Mesodermal cell (in vitro differentiated cells): Measurements from ENCODE around the gene SPOCK1.

ENCODE experiments used
- H3K27ac ChIP-seq: 2 replicates; pipeline ENCODE4 v1.7.0; 2013; ENCODE audit warnings: mild to moderate bottlenecking, low read depth, low read length, moderate library complexity; ENCODE audit not compliant: severe bottlenecking
- H3K36me3 ChIP-seq: 2 replicates; pipeline ENCODE4 v1.7.1; 2013; ENCODE audit warnings: mild to moderate bottlenecking, low read length, moderate library complexity; ENCODE audit not compliant: control insufficient read depth, insufficient read depth
- H3K4me1 ChIP-seq: one replicate; pipeline ENCODE4 v1.7.1; 2013; ENCODE audit warnings: mild to moderate bottlenecking, low read length; ENCODE audit not compliant: insufficient read depth, control insufficient read depth, poor library complexity, severe bottlenecking
- H3K4me3 ChIP-seq: 2 replicates; pipeline ENCODE4 v1.7.0; 2013; ENCODE audit warnings: low read length, control low read depth, mild to moderate bottlenecking; ENCODE audit not compliant: insufficient read depth, poor library complexity, severe bottlenecking; ENCODE audit errors: extremely low read depth
- H3K9me3 ChIP-seq: 2 replicates; pipeline ENCODE4 v1.7.1; 2013; ENCODE audit warnings: mild to moderate bottlenecking, low read length, moderate library complexity; ENCODE audit not compliant: control insufficient read depth
- WGBS, 2 experiments: methylation state at CpG; one replicate each; pipeline ENCODE4 v1.1.5; 2013; ENCODE audit warnings: missing lambda C conversion rate in 2 of 2; ENCODE audit not compliant: insufficient coverage in 2 of 2; 5-methylcytosine and 5-hydroxymethylcytosine counted together

Gene SPOCK1

GRCh38 chr5:137097203-137097602 lies 401.9 kb downstream of the SPOCK1 start:
- no peaks in the 10 kb centered on the region for H3K36me3 ChIP-seq
- WGBS, 2 experiments = 97 to 100% methylated on average over 1 to 3 of the region's 3 CpGs
- H3K9me3 ChIP-seq = no peaks in the 10 kb centered on the region
- H3K4me3 ChIP-seq = no peak overlapping the region
- no peak overlapping the region for H3K27ac ChIP-seq
- no peaks in the 10 kb centered on the region for H3K4me1 ChIP-seq

DNA sequence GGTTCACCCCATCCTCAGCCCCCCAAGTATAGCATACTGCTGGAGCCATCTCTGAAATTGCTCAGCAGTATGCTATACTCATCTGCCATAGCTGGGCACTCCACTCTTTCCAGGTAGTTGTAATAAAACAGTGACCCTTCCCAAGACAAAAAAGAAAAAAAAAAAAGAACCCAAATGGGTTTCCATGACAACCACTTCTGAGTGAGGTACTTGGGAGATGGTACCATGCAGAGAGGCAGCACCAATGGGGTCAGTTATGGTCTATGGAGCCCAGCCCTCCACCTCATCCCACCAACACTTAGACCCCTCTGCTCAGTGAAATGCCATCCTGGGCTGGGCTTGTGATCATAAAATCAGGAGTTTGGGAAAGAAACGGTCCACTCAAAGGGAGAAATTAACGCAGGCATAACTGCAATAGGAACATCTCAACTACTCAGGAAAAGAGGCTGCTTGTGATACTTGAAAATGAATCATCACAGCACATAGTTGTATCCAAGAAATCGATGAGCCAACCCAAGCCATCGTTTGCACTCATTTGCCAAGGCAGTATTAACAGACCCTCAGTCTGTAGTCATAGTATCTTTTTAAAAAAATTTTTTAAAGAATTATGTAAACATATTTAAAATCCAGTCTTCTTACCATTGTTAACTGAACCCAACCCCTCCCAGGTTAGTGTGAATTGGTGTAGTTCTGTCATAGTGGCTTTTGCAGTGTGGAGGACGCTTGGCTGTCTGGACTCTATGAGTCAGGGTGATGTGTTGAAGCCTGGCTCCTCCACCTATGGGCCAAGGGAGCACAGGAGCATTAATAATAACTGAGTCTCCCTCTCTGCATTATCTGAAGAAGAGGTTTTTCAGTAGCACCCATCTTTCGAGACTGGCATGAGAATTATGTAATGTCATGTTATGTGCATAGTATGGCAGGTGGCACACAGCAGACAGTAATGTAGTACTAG lies 402.7 kb downstream of the SPOCK1 start:
- H3K4me3 ChIP-seq = no peak overlapping the region
- H3K27ac ChIP-seq = no peak overlapping the region
- H3K9me3 ChIP-seq = no peaks in the 10 kb centered on the region
- H3K36me3 ChIP-seq = no peaks in the 10 kb centered on the region
- no peaks in the 10 kb centered on the region for H3K4me1 ChIP-seq
- 100% methylated on average over 2 of the region's 6 CpGs; no CpG with 5 or more reads in 1 of the 2 experiments for WGBS, 2 experiments

DNA sequence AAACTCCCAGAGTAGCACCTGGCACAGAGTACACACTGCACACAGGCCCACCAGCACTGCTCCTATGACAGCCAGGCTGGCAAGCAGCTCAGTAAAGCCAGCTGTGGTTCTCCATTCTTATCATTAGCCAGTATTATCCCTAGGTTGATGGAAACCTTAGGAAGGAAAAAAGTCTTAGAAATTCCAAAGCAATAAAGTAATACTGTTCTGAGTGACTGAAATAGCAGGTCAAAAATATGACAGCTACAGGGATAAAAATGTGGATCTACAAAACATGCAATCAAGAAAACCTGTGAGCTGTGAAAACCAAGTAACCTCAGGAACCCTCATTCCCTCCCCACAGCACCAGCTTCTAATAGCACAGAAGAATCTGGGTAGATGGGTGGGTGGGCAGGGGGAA lies 403.5 kb downstream of the SPOCK1 start:
- Histone ChIP-seq H3K36me3 (no peaks in the 10 kb centered on the region), H3K4me1 (no peaks in the 10 kb centered on the region), H3K27ac (no peak overlapping the region)

DNA sequence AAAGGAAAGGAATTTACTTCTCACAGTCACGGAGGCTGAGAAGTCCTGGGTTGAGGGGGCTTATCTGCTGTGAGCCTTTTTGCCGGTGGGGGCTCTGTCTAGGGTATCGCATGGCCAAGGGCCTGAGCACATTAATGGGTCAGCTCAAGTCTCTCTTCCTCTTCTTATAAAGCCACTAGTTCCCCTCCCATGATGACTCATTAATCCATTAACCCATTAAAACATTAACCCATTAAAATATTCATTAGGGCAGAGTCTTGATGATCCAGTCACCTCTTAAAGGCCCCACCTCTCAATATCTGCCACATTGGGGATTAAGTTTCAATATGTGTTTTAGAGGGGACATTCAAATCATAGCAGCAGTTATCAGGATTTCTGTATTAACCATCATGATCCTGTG lies 406.3 kb downstream of the SPOCK1 start:
- Histone ChIP-seq H3K4me1 (no peaks in the 10 kb centered on the region), H3K27ac (no peak overlapping the region), H3K9me3 (no peaks in the 10 kb centered on the region), H3K36me3 (no peaks in the 10 kb centered on the region), H3K4me3 (no peak overlapping the region)
- 88 to 100% methylated on average over 3 of the region's 3 CpGs for WGBS, 2 experiments

More for the DNA sequence above, 403.5 kb downstream of the SPOCK1 start:
- Histone ChIP-seq H3K4me3 (no peak overlapping the region), H3K9me3 (no peaks in the 10 kb centered on the region)

DNA sequence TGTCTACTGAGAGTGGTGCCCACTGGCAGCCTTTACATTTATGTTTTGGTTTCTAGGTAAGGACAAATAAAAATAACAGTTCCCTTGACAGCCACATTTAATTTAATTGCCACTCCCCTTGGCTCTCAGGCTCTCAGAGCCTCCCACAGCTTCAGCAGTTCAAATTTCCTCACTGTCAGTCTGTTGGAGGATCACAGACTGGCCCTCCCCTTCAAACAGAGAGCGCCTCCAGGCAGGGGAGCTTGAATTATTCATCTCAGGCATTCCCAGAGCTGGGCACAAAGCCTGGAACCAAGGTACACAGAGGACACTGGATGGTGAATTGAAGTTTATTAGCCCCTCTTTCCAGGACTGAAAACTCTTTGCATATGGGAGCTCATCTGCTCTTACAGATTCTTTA lies 407.7 kb downstream of the SPOCK1 start:
- H3K27ac ChIP-seq = no peak overlapping the region
- H3K4me1 ChIP-seq = no peaks in the 10 kb centered on the region
- WGBS, 2 experiments = 33% methylated on average over 1 of the region's 1 CpG; no CpG with 5 or more reads in 1 of the 2 experiments
- no peak overlapping the region for H3K4me3 ChIP-seq
- no peaks in the 10 kb centered on the region for H3K36me3 ChIP-seq
- no peaks in the 10 kb centered on the region for H3K9me3 ChIP-seq

DNA sequence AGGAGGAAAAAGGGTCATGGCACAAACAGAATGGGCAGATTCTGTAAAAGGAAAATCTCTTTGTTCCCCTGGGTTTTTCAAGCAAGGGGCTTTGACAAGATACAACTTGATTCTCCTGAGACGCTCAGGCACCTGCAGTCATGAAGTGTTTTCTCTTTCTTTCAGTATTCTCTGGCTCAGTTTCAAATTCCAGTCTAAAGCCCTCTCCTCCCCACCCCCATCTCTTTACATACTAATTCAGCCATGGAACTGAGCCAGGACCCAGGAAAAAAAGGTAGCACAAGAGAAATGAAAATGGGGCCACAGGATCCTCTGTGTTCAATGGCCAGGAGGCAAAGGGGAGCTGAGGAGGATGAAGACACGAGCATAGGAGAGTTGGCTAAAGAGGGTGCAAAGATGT lies 408.4 kb downstream of the SPOCK1 start:
- H3K9me3 ChIP-seq = no peaks in the 10 kb centered on the region
- 63 to 85% methylated on average over 2 of the region's 2 CpGs for WGBS, 2 experiments
- H3K36me3 ChIP-seq = no peaks in the 10 kb centered on the region
- H3K27ac ChIP-seq = no peak overlapping the region
- no peak overlapping the region for H3K4me3 ChIP-seq
- H3K4me1 ChIP-seq = no peaks in the 10 kb centered on the region

DNA sequence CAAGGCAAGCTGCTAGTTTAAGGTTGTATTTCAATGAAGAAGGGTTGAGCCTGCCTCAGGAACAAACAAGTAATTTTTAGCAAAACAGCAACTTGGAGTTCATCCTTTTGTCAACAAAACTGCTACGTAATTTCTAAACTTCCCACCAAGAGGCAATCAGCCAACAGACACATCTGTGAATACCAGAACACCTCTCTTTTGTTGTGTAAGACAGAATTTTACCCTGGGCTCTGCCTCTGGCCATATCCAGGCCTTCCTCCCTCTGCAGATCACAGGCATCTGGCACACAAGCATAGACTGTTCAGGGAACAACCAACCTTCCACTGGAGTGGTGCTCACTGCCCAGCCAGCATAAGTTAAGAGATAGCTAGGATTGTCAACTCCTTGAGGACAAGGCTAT lies 409.0 kb downstream of the SPOCK1 start:
- Histone ChIP-seq H3K4me3 (no peak overlapping the region), H3K9me3 (no peaks in the 10 kb centered on the region), H3K27ac (no peak overlapping the region), H3K4me1 (no peaks in the 10 kb centered on the region), H3K36me3 (no peaks in the 10 kb centered on the region)
- 71% methylated on average over 1 of the region's 1 CpG; no CpG with 5 or more reads in 1 of the 2 experiments for WGBS, 2 experiments

DNA sequence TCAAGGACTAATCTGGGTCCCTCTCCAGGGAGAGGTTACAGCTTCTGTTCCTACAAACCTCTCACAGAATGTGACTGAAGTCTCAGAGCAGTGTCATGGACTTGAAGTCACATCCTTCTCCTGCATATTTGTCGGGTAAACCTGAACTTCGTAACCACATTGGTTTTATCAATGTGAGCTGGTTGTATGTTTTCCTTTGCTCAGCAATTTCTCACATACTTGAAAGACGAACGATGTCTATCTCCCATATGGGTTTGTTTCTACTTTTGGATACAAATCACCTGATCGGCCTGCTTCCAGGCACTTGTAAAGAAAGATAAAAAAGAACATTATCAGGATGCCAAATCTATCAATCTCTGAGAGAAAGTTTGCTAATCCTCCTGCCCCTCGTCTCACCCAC lies 411.0 kb downstream of the SPOCK1 start:
- 89% methylated on average over 5 of the region's 6 CpGs; no CpG with 5 or more reads in 1 of the 2 experiments for WGBS, 2 experiments
- Histone ChIP-seq H3K36me3 (no peaks in the 10 kb centered on the region), H3K4me3 (no peak overlapping the region), H3K4me1 (no peaks in the 10 kb centered on the region), H3K27ac (no peak overlapping the region), H3K9me3 (no peaks in the 10 kb centered on the region)

GRCh38 chr5:137086342-137086741 lies 412.8 kb downstream of the SPOCK1 start:
- no peaks in the 10 kb centered on the region for H3K4me1 ChIP-seq
- no peak overlapping the region for H3K4me3 ChIP-seq
- no peaks in the 10 kb centered on the region for H3K36me3 ChIP-seq
- H3K27ac ChIP-seq = no peak overlapping the region
- WGBS, 2 experiments = 69 to 83% methylated on average over 5 of the region's 5 CpGs
- H3K9me3 ChIP-seq = no peaks in the 10 kb centered on the region

- Histone ChIP-seq H3K4me3 (no peak overlapping the region), H3K36me3 (no peaks in the 10 kb centered on the region), H3K9me3 (no peaks in the 10 kb centered on the region), H3K4me1 (no peaks in the 10 kb centered on the region), H3K27ac (no peak overlapping the region)
- WGBS, 2 experiments = 82 to 100% methylated on average over 2 to 4 of the region's 4 CpGs
Observed at GRCh38 chr5:137085206-137085605, 413.9 kb downstream of the SPOCK1 start.

- Histone ChIP-seq H3K27ac (no peak overlapping the region), H3K4me3 (no peak overlapping the region), H3K9me3 (no peaks in the 10 kb centered on the region), H3K36me3 (no peaks in the 10 kb centered on the region), H3K4me1 (no peaks in the 10 kb centered on the region)
Observed at GRCh38 chr5:137084016-137084415, 415.1 kb downstream of the SPOCK1 start.
